GM18861 (cell line): ENCODE results near the gene PPFIA1.

Experiments used
- ATAC-seq: cut with Tn5 transposase; IDR thresholded peaks from one replicate; pipeline ENCODE4 v1.9.1; 2021; ENCODE audit not compliant: unreplicated experiment

Gene PPFIA1

DNA sequence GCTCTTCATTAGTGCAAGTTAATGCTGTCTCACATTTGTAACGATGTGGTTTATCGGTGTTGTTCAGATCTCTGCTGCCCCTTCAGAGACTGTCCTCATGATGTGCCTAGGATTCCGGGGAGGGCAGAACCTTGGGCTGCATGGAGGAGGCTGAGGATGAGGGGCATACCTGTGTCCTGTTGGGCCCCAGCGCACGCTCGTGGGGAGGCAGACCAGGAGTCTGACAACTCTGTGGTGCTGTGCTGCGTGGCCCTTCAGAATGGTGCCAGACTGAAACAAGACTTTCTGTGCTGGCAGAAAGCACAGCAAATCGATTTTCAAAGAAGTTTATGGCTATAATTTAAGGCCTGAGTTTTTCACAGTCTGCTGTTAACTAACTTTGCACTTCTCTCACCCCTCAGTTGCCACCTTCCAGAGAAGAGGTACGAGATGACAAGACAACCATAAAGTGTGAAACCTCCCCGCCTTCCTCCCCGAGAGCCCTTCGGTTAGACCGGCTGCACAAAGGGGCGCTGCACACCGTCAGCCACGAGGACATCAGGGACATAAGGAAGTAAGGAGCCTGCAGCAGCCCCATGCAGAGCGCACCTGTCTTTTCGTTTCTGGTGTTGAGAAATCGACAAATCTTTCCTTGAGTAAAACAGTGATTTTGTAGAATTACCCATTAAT, 83.5 kb downstream of the PPFIA1 start:
- ATAC-seq: no peak

DNA sequence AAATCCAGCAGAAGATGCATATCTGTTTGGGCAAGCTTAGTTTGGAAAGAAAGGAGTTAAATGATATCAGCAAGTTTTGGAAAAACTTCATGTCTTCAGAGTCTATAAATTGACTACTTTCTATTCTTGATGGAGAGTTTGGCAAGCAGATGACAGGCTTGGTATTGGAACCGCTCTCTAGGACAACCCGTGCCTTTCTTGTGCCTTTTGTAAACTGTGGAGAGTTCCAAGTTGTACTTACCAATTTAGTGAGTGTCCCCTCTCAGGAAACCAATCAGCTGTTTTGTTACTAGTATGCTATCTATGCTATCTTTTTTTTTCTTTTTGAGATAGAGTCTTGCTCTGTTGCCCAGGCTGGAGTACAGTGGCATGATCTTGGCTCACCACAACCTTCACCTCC, 84.1 kb downstream of the PPFIA1 start:
- ATAC-seq: no peak

DNA sequence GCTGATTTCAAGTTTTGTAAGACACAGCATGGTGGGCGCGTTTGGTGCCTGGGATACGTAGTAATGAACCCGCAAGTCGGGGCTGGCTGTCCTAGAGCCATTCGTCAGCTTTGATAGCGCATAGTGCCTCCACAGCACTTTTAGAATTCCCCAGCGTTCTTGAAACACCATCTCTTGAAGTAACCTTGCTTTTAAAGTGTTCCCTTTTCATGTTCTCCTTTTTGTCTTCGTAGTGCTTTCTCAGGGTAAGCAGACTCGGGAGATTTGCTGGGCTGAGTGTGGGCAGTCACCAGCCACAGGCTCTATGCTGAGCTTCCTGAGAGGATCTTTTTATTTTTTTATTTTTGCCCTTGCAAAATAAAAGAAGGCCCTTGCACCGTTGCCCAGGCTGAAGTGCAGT, 88.3 kb downstream of the PPFIA1 start:
- ATAC-seq: no peak

DNA sequence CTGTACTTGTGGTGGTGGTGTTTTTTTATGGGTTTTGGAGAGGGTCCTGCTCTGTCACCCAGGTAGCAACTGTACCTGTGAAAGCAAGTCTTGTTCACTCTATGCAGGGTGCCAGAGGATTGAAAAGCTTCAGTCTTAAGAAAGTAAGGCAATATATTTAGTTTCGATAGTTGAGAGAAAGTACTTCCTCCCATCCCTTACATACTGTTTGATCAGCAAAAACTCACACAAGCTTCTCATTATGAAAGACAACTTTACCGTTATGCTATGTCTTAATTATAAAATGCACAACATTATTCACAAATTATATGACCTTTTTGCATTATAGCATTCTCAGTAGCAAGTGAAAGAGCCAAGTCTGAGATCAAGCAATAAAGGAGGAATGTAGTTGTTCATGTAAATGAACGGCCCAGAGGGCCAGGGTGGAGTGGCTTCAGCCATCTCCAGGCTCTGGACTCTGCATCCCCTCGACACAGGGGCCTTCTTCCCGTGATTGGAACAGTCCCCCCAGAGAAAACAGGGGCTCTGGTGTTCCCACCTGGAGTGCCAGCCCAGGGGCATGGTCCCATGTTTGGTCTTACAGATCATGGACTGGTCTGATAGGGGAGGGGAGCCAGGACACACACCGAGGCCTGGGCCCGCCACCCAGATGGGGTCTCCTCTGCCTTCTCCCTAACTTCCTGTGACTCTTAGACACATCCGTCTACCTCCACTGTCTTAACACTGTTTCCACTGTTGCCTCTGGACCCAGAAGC, 89.1 kb downstream of the PPFIA1 start:
- ATAC-seq: no peak

DNA sequence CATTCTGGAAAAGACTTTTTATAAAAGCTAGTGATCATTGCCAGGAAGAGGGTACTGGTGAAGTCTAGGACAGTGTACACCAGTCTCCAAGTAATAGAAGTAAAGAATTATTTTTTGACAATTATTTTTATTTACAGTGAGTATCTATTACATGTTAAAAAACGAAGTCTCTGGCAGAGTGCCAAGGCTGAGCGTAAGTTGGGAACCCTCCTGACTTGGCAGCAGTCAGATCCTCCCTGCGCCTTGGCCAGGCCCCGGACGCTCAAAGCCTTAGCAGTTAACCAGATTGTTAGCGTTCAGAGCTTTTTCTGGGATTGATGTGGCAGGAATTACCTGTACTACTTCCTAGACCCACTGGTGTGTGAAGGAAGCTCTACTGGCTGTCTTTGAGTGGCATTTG, 89.7 kb downstream of the PPFIA1 start:
- no peak for ATAC-seq

DNA sequence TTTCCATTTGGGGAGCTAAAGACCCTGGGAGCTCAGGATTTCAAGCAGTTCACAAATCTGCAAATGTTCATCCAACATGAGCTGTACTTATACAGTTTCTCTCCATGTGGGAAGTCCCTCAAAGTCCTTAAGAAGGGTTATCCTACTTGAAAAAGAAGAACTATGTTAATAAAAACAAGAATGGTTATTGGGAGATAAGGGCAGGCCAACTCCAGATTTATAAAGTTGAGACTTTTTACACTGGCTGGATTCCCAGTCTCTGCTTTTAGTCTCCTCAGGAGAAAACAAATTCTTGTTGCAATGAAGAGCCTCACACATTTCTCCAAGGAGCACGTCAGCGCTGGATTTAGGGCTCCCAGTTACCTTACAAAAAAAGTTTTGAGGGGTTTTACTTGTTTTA, 93.7 kb downstream of the PPFIA1 start:
- no peak for ATAC-seq

DNA sequence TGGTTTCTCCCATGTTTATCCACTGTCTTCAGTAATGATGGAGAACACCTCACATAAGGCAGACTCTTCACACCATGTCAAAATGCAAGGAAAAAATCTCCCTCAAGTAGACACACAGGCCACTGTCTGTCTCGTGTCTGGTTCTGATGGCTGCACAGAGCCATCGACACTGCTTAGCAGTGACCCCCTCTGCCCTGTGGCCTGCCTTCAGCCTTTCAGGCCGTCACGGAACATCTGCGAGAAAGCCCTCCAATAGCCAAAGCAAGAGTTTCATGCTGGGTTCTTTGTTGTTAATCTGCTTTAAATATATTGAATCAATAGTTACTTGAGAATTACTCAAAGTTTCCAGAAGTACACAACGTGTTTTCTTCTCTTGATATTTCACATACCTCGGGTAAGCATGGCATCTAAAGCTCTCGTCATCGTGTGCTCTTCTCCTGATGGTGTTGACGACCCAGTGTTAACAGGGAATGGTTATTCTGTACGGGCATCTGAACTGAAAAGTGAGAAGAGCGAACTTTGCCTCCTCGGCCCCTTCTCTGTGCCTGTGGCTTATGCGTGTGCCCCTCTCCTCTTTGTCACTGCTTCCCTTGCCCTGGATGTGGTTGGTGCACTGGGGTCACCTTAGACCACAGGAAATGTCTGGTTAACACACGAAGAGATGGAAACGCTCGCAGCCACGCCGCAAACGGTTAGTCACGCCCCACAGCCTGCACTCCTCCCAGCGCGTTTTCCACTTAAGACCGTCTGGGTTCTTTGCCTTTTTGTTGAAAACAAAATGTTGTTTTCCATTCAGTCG, 94.5 kb downstream of the PPFIA1 start:
- ATAC-seq: no peak

DNA sequence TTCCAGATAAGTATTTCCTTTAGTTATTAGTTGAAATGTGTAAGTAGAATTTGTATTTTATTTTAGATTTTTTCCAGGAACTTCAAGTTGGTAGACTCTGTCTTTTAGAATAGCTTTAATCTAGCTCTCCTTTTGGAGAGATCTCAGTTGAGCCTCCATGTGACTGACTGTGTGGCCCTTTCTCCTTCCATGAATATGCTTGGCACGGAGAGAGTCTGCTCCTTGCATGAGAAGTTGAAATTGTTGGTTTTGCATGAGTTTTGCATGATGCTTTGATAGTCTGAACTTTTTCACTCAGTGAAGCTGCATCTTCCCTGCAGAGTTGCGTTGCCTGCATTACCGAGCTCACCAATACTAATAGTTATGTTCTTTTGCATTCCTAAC, 95.0 kb downstream of the PPFIA1 start:
- no peak for ATAC-seq

DNA sequence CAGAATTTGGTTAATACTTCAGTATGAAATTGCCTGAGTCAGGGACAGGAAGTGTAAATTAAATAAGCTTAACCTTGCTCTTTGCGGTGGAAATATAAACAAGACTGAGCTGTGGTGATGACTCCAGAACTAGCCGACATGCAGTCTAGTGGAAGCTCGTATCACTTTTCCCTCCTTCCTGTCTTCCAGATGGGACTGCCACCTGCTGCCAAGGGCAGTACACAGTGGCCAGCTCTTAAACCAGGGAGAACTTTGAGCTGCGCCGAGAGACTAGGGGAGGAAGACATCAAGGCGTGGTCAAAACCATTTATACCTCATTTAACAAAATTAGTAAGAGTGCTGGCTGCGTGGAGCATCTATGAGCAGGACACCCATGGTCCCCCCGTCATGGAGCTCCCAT, 96.6 kb downstream of the PPFIA1 start:
- no peak for ATAC-seq

DNA sequence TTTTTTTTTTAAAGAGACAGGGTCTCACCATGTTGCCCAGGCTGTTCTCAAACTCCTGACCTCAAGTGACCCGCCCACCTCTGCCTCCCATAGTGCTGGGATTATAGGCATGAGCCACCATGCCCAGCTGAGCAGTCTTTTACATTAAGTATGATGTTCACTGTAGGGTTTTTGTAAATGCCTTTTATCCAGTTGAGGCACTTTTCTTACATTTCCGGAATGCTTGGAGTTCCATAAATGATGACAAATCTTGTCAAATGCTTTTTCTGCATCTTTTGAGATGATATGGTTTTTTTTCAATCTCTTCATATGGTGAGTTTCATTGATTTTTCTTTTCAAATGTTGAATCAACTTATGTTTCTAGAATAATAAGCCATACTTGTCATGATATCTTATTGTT, 98.5 kb downstream of the PPFIA1 start:
- ATAC-seq: no peak

DNA sequence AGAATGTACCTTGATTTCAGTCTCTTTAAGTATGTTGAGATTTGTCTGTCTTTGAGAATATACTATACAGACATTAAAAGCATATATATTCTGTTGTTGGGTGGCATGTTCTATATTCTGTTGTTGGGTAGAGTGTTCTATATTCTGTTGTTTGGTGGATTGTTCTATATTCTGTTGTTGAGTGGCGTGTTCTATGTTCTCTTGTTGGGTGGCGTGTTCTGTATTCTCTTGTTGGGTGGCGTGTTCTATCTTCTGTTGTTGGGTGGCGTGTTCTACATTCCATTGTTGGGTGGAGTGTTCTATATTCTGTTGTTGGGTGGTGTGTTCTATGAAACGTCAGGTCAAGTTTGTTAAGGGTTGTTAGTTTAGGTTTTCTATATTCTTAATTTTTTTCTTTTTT, 100.8 kb downstream of the PPFIA1 start:
- ATAC-seq: no peak

DNA sequence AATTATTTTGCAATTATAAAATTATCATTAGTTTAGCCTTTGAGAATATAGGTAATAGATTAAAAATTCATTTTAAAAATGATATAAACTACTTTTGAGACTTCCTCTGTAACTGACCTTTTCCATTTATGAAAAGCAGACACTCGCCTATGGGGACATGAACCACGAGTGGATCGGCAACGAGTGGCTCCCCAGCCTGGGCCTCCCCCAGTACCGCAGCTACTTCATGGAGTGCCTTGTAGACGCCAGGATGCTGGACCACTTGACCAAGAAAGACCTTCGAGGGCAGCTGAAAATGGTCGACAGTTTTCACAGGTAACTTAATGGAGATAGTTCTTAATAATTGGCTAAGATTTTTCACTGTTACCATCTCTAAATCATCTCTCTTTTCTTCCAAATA, 101.6 kb downstream of the PPFIA1 start:
- ATAC-seq: no peak

DNA sequence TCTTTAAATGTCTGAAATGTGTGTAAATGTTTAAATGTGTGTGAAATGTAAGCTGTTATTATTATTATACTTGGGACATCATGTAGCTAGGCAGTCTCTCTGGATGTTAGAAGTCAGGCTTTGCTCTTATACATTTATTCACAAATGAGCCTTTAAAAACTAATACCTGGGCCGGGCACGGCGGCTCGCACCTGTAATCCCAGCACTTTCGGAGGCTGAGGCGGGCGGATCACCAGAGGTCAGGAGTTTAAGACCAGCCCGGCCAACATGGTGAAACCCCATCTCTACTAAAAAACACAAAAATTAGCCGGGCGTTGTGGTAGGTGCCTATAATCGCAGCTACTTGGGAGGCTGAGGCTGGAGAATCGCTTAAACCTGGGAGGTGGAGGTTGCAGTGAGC, 106.1 kb downstream of the PPFIA1 start:
- ATAC-seq: no peak

DNA sequence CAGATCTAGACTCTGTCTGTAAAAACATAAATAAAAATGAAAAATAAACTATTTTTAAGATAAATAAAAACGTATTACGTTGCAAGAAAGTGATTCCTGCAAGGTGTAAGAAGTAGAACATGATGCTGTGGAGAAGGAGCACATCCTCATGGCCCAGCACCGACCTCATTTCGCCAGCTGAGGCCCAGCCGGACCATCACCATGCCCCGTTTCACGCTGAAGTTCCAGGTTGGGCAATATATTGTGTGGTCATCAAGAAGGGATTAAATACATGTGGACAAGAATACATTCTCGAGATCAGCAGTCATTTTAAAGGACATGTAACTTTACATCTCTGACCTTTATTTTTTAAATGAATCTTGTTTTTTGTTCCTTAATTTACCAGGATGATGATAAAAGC, 107.2 kb downstream of the PPFIA1 start:
- no peak for ATAC-seq

DNA sequence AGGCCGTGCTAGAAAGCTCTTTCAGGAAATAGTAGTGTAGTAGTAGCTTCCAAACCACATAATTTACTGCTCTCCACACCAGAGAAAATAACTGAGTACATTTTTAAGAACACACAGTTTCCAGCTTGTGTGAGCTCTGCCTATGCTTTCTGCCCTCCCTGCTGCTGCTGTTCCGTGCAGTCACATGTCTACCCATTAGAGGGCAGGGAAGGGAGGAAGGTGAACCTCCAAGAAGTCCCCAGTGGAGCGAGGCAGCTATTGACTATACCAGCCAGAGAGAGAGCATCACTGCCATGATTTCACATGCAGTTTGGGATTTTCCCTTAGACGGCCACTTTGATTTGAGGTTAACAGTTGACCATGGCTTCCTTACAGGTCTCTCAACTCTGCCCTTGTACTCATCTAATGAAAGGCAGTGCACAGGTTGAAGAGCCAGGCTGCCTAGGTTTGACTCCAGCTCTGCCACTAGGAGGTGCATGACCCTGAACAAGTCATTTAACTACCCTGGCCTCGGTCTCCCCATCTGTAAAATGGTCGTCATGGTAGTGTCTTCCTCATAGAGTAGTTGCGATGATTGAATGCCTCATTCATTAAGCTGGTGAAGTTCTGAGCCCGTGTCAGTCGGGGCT, 108.1 kb downstream of the PPFIA1 start:
- ATAC-seq: no peak

DNA sequence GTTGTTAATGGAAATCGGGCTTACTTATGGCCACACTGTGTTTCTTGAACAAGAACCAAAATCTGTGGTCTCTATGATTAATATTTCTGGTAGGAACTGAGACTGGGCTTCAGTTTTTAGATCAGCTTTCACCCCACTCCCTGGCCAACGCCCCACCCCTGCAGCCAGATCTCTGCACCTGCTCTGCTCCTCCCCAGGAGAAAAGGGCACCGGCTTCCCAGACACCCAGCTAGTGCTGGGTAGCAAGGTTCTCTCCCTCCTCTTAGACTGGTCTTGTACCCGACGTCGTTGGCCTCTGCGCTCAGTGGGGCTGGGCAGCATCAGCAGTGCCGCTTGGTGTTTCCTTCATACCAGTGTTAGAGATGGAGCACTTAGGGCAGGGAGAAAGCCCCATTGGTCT, 110.9 kb downstream of the PPFIA1 start:
- ATAC-seq: no peak

DNA sequence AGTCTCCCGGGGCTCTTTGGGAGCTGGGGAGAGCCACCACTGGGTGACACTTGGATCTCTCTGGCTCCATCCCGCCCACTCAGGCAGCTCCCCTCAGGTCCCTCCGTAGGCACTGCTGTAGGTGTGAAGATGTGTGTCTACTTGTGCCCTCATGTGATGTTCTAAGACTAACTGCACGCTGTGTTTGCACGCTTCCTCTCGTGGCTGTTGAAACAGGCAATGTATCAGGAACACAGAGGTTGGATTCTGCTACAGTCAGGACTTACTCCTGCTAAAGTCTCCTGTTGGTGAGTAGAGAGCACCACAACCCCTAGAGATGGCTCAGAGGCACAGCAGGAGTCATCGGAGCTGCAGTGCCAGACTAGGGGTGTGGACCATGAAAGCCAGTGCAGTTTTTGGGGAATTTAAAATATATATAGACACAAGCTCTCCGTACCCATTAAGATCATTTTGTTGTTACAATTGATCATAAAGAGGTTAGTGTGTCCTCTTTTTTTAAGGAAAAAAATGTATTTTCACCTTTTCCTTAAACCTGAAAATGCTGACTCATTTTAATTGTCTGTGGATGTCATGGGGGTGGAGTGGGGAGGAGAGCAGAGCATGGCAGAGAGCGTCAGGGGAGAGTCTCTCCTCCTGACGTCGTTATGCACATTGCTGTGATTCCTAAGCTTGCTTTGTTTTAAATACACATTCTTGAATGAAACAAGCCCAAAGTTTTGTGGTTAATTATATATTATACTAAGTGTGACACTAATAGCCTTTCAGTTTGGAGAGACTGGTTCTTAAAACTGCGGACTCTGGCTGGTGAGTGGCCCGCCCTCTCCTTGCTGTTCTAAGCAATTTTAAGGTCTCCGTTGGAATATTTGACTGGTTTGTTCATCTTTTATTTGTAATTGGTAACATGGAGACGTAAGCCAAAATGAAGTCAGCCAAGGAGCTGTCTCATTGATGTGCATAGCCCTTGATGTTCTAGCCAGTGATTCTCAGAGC, 111.7 kb downstream of the PPFIA1 start:
- ATAC-seq: no peak

DNA sequence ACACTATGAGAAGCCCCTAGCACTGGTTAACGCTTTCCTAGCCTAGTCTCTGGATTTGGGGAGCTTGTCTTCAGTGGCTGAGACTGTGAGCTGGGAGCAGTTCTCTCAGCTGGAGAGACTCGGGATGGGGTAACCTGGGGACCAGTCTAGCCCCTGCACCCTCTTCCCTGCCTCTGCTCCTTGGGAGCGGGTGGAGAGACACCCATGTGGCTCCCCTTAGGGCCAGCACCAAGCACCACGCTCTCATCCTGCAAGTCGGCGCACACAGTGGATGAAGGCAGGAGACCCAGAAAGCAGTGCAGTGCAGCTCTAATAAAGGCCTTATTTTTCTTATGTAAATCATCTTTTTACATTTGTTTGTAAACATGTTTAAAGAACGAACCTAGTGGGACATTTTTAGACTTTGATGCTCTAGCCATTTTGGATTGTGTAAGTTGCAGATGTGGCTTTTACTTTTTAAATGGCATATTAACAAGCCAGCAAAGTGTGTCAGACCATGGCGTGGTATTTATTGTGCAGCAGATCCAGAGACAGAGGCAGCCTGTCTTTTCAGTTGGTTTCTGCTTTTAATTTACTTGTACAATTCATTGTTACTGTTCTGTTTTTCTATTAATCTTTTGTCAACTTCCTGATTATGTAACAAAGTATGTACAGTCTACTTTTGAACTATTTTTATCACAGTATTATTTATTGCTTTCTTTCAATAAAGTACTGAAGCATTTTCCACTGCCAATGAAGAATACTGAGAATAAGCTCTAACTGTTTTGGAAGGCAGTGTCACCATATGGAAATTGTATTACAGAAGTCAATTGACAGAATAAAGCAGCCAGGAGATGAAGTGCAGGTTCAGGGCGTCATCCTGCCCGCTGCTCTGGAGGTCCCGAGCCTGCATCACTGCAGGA, 113.4 kb downstream of the PPFIA1 start:
- ATAC-seq: no peak

DNA sequence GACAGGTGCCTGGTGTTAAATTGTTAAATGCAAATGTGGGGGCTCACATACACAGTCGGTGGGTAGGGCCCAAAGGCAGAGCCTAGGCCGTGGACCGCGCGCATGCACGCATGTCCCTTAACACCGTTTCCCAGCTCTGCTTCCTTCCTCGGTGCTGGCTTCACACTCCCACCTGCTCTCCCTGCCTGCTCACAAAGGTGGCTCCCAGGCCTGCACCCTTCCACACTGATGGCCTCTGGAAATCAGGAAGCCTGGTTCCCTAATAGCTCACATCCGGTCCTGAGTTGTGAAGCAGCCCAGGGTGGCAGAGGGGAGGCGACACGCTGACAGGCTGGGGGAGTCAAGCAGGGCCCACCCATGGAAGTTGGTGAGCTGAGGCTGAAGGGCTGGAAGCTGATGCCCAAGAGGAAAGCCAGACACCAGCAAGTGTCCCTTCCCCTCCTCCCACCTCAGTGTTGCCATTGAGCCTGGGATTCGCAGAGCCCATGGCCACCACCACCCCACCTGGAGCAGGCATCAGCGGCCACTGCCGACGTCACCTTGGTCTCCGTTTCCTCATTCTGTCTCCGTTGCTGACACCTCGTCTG, 114.2 kb downstream of the PPFIA1 start:
- no peak for ATAC-seq
